ENCODE data around the gene MROH7. TPM values are rescaled to one million over a fixed set of nuclear protein-coding genes. Genes with fewer than 3 reads are reported as not detected.

The MROH7 gene
- total RNA-seq, 2 experiments from 2014 or later: 0.11 TPM; not detected in 1

- TF ChIP-seq CTCF (IDR thresholded peaks at IDR 0.05): no peak
- ChIA-PET CTCF (interaction anchor here (1.4 kb wide), 1 partner anchor 111 kb away, joined by 4 read pairs; no protein-coding TSS in a partner anchor), POLR2A (interaction anchor here (1.0 to 1.2 kb wide), 2 partner anchors 275 to 439 kb away, joined by 3 read pairs; no protein-coding TSS in a partner anchor)
- no peak overlapping the region for H3K27ac Mint-ChIP-seq
- DNase-seq: no peak
- no peak for ATAC-seq
- no peaks in the 10 kb centered on the region for H3K4me1 Mint-ChIP-seq (ENCODE audit: low read depth)
- intact Hi-C loops (cut with micrococcal nuclease): no loop called here
- no peaks in the 10 kb centered on the region for H3K9me3 Mint-ChIP-seq
- no peaks in the 10 kb centered on the region for H3K36me3 Mint-ChIP-seq (ENCODE audit: low read depth)
- H3K4me3 Mint-ChIP-seq: no peak overlapping the region
- H3K27me3 Mint-ChIP-seq: no peaks in the 10 kb centered on the region
Observed at GRCh38 chr1:54610601-54611580, 30.7 kb upstream of the MROH7 start.

- ChIA-PET CTCF (no interaction called here), POLR2A (interaction anchor here (1.0 kb wide), 1 partner anchor 274 kb away, joined by 3 read pairs; no protein-coding TSS in a partner anchor)
- H3K27me3 Mint-ChIP-seq: no peaks in the 10 kb centered on the region
- ATAC-seq (no peak), DNase-seq (no peak)
- no peak overlapping the region for H3K27ac Mint-ChIP-seq
- H3K4me1 Mint-ChIP-seq (ENCODE audit: low read depth): no peaks in the 10 kb centered on the region
- no peaks in the 10 kb centered on the region for H3K9me3 Mint-ChIP-seq
- no peak overlapping the region for H3K4me3 Mint-ChIP-seq
- H3K36me3 Mint-ChIP-seq (ENCODE audit: low read depth): no peaks in the 10 kb centered on the region
- intact Hi-C loops (cut with micrococcal nuclease): no loop called here
- no peak for TF ChIP-seq CTCF (IDR thresholded peaks at IDR 0.05)
Observed at GRCh38 chr1:54611621-54612020, 30.0 kb upstream of the MROH7 start.

- TF ChIP-seq CTCF (IDR thresholded peaks at IDR 0.05): no peak
- Mint-ChIP-seq H3K4me3 (no peak overlapping the region), H3K9me3 (no peaks in the 10 kb centered on the region), H3K4me1 (ENCODE audit: low read depth) (no peaks in the 10 kb centered on the region), H3K36me3 (ENCODE audit: low read depth) (no peaks in the 10 kb centered on the region), H3K27me3 (no peaks in the 10 kb centered on the region), H3K27ac (no peak overlapping the region)
- ATAC-seq (no peak), DNase-seq (no peak)
- CTCF ChIA-PET: no interaction called here
- intact Hi-C loops (cut with micrococcal nuclease): no loop called here
- POLR2A ChIA-PET: no interaction called here
Observed at GRCh38 chr1:54614024-54614423, 27.6 kb upstream of the MROH7 start.

GRCh38 chr1:54614563-54614962 is 27.0 kb upstream of the MROH7 start:
- Mint-ChIP-seq H3K9me3 (no peaks in the 10 kb centered on the region), H3K27me3 (no peaks in the 10 kb centered on the region), H3K4me1 (ENCODE audit: low read depth) (no peaks in the 10 kb centered on the region), H3K36me3 (ENCODE audit: low read depth) (no peaks in the 10 kb centered on the region), H3K27ac (no peak overlapping the region), H3K4me3 (no peak overlapping the region)
- DNase-seq: no peak
- TF ChIP-seq CTCF (IDR thresholded peaks at IDR 0.05): no peak
- intact Hi-C loops (cut with micrococcal nuclease): no loop called here
- no peak for ATAC-seq
- CTCF ChIA-PET: no interaction called here
- POLR2A ChIA-PET: no interaction called here
